ENCODE measurements around the gene CHD6. TPM values are rescaled to one million over a fixed set of nuclear protein-coding genes. Genes with fewer than 3 reads are reported as not detected.
"Not testable (repeated sequence)": the region's sequence is repeated elsewhere in the genome, so short reads cannot be mapped to it uniquely, and the experiment has no call there.

CHD6 gene
- polyA plus RNA-seq, 1 donor, result 22.6 TPM

DNA sequence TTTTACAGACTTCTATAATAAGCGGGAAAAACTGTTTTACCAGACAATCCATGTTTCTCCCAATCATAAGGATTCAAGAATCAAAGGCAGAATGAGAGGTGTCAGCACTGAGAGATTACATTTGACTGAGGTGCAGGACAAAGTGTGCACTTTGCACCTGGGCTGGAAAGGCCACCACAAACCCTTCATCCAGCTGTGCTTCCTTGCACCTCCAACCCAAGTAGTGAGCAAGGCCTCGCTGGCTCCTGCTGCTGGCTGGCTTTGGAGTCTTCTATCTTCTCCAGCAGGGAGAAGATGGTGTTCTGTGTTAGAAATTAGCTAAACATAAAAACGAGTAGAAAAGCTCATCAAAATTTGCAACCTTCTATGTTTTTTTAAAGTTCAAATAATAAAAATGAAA lies 77.7 kb downstream of the CHD6 start:
- DNase-seq, result no peak

DNA sequence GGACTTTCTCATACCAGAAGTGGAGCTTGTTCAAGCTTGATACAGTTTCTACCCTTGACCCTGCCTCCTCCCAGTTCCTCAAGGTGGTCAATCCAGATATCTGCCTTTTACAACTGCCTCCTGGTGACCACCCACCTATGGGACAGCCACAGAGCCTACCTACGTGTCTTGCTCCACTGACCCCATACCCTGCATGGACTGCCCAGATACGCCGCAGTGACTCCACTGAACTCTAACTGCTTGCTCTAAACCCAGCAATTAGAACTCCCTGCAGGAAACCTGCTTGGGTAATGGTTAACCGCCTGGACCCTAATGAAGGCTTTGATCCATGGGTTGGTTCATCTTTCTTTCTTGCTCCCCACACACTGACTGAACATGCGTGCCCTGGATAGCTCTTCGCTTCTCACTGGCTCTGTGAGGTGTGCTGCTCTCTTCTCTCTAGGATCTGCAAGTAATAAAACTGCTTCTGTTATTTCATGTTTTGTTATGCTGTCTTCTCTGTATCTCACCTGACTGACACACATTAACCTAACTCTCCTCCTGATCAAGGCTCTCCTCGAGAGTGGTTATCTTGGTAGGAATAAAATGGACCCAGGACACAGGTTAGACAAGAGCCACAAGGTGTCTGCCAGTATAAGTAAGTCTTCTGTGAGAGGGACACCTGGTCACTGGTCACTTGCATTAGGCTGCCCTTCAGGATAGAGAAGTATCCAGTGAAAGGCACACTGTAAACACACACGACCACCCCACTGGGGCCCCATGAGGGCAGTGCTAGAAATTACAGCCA lies 79.2 kb downstream of the CHD6 start:
- no peak for DNase-seq

DNA sequence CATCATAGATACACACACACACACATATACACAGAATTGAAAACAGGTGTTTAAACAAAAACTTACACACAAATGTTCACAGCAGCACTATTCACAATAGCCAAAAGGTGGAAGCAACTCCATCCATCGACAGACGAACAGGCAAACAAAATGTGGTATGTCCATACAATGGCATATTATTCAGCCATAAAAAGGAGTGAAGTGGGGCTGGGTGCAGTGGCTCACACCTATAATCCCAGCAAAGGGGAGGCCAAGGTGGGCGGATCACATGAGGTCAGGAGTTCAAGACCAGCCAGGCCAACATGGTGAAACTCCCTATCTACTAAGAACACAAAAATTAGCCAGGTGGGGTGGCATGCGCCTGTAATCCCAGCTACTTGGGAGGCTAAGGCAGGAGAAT lies 80.3 kb downstream of the CHD6 start:
- no peak for DNase-seq

DNA sequence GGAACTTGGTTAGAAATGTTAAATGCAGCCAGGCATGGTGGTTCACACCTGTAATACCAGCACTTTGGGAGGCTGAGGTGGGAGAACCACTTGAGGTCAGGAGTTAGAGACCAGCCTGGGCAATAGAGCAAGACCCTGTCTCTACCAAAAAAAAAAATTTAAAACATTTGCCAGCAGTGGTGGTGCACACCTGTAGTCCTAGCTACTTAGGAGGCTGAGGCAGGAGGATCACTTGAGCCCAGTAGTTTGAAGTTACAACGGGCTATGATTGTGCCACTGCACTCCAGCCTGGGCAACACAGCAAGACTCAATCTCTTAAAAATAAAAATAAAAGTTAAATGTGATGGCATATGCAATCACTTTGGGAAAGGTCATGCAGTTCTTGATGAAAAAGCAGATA lies 82.6 kb downstream of the CHD6 start:
- not testable (repeated sequence) for DNase-seq

DNA sequence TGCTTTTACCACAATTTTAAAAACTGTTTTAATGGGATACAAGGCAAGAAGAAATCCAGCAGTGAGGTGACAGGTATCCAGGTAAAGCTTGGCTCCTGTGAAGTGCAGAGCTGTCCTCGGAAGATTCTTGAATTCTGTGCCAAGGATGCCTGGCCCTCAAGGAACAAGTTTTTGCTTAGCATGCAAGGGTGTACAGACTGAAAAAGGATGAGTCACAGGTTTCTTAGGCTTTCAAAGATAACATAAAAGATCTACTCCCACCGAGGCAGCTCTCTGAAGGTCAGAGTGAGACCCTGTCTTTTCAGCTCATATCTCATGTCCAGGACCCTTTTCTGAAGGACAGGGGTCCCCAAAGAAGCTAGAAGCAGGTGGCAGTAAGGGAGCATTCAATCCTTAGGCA lies 83.3 kb downstream of the CHD6 start:
- no peak for DNase-seq

DNA sequence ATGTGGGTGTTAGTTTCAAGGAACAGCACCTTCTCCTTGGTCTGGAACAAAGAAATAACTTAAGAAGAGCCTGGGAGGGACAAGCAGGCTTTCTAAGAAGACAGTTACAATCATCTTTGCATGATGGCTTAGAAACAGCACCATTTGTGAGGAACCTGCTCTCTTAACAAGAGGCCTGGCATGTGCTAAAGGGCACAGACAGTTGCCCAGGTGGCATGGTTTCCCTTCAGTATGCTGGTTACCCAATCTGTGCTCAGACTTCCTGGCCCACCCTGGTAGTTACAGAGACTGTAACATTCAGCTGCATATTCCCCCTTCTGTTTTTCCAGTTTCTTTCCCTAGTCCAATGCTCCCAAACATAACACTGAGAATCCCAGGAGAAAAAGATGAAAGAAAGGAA lies 84.0 kb downstream of the CHD6 start:
- no peak for DNase-seq

DNA sequence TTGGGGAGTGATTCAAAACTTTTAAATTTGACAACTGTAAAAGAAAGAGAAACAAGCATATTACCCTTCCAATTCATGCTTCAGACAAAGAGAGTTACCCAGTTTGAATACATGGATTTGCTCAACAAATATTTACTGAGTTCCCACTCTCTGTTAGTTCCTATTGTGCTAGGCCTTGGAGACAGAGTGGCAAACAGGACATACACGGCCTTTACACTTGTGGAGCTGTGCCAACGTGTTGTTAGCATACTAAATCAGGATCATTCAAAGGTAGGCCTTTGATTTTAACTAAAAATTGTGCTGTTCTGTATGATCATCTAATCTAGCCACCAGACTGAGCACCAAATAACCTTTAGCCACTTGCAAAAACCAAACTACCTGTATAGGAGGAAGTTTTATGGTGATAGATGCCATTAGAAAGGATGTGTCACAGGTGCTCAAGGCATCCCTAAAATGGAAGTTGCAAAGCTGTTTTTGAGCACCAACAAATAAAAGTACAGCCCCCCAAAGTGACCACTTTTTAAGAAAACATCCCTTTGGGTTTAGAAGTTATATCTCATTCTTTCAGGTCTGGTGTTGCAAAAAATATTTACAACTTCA lies 84.5 kb downstream of the CHD6 start:
- no peak for DNase-seq

DNA sequence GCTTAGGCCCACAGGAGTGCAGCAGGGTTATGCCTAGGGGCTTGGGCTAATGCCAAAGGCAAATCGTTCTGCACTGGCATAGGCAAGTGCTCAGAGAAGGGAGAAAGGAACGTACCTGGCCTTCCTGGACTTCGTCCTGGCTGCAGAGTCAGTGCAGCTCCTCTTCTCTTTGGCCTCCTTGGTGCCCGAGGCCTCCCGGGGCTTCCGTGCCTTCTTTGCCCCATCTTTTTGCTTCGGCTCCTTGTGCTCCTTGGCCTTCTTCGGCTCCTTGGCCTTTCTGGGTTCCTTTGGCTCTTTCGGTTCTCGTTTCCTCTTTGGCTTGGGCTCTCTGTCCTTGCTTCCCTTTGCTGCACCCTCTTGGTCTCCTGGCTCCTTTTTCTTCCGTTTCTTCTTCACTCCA lies 85.2 kb downstream of the CHD6 start:
- no peak for DNase-seq

DNA sequence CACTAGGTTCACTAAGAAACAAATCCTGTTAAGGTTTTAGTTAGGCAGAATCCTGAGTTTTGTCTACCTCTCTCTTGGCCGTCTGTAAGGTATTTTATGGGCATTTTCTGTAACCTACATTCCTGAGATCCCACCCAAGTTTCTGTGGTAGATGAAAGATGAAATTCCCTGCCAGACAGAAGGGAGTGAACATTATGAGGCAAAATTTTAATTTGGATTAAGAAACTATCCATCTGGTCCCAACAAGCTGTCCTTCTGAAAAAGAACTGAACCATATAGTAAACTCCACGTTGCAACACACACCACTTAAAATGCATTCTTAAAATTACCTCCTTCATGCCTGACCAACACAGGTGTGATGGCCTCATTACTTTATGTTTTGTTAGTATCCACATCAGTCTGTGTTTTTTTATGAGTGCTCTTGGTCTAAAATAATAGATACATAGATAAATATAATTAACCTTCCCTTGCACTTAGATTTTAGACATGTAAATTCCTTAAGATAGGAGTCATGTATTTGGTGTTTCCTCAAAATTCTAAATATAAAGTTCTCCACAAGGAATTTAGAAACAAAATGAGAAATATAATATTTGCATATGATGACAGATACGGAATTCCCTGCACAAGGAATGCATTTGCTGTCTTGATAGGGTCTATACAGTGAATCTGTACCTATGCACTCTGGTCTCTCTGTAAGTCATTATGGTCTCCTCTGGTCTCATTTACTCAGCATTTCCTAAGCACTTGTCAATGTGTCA lies 86.5 kb downstream of the CHD6 start:
- no peak for DNase-seq

DNA sequence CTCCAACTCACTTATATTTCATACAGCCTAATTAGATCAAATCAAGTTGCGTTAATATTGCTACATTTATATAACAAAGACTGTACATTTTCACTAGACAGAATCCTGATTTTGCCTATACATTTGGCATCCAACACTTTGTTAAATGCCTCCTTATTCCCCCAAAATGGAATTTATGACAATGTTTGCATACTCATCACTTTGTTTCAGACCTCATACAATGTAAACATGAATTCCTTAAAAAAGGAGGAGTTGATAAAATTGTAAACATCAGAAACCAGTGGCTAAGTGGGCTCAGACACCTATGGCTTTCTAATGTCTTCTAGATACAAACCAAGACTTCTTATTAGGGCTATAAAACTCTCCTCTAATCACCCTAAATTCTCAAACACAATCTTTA lies 87.3 kb downstream of the CHD6 start:
- DNase-seq, result no peak

DNA sequence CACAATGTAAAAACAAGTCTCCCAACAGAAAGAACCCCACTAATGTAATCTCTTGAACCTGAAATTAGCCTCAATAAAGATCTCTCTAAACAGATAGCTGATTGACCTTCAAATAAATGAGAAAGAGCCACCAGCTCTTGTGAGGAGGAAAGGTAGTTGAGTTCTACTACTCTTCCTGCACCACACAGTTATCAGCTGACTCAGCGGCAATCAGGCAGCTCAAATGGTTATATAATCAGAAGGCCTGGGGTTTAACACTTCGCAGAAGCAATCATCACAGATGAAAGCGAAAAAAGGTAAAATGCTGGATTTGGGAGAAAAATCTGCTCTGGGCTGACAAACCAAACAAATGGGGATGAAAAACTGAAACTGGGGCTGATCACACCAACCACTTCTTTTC lies 91.8 kb downstream of the CHD6 start:
- no peak for DNase-seq

DNA sequence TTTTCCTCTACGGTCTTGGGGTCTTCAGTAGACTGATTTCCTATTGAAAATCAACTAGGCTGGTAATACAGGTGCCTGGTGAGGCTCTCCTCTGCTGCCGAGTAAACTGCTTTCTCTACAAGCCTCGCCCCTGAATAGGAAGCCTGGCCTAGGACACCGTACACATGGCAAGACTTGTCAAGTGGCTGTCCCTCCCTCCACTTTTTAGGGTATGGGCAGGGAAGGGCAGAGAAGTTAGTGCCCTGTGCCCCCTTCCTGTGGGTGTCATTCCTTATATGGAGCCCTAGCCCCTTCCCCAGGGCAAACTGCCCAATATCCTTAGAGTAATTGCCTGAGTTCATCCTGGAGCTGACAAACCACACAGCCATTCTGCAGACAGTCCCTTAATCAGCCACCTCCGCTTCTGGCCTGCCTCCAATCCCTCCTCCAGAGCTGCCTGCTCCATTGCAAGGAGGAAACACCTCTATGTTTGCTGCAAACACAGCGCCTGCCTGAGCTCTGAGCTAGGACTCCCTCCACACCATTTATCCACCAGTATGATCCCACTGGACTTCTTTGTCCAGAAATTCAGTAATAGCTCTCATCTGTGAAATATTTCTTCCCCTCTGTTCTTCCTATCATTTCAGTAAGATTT lies 93.1 kb downstream of the CHD6 start:
- DNase-seq, result peak; percentile 38

DNA sequence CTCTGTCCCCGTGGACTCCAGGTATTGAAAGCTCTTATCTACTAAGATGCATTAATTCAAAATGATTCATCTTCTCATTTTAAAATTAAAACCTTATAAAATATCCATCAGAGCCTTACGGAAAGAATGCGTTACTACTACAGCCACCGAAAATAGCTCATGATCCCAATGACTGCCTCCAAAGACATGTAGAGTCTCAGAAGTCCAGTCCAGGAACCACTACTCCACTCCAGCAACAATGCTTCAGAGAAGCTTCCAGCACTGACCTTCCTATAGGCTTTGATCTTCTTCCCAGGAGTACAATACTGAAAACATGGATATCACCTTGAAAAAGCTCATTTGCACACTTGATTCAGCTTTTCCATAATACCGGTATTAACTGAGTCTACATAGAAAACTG lies 94.3 kb downstream of the CHD6 start:
- no peak for DNase-seq

DNA sequence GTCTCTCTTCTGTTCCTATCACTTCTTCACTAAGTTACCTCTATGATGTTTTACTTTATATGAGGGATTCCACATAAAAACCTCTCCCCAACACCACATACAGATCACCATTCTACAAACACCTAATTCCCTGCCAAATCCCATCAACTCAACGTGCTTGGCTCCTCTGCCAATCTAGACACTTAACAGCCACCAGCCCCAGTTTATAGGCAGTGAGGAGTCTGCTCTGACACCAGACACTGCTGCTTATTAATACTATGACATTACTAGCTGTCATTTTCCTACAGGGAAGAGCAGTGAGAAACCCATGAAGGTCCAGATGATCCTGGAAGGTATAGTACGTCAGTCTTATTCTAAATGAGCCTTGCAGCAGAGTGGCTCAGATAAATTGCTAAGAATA lies 104.3 kb downstream of the CHD6 start:
- no peak for DNase-seq

DNA sequence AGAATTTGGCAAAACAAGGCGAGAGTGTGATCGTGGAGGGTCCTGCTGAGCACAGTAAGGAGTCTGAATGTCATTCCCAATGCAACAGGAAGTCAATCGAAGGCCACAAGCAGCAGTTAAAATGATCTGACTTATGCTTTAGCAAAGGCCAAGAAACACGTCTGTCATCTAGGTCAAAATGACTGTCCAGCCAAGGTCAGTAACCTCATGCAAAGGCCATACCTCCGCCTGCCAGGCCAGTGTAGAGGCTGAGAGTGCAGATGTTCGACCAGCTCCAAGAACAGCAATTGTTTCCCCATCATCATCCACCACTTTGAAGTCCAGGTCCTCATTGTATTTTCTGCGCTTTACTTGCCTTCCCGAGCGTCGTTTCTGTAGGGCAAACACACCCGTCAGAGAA lies 105.6 kb downstream of the CHD6 start:
- no peak for DNase-seq

DNA sequence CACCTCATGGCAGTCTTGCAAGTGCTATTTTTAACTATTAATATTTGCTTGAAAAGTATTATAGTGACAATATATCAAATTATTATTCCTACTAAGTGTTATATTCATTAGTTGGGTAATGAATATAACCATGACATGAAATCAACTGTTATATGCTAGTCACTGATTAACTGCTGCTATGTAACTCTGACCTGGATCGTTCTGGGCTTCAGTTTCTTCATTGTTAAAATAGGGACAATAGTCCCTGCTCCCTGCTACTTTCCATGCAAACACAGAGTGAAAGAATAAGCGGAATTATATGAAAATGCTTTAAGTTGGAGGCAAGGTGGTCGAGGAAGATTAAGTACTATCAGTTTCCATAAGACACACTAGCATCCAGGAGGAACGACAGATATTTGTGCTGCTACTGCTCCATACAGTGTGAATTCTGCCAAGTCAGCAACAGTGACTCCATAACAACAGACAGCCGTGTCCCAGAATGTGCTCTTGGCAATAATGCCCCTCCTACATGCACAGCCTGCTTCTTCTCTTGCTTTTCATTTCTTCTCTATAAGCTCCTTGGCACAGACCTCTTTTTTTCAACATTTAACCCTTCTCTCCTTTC lies 107.2 kb downstream of the CHD6 start:
- no peak for DNase-seq

DNA sequence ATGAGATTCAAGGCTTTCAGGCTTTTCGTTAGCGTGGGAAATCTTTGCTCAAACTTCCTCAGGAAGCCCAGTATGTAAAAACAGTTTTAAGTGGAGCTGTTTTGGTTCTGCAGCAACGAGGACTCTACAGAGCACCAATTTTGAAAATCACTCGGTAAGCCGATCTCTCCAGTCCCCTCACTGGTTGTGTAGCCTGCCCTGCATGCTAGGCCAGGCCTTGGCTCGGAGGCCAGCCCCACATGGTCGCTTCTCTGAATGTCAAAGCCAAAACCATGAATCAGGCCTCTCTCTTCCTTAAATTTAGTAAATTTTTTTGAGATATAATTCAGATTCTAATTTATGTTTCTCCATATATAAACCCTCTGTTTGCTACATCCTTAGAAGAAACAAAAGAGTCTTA lies 108.0 kb downstream of the CHD6 start:
- no peak for DNase-seq

DNA sequence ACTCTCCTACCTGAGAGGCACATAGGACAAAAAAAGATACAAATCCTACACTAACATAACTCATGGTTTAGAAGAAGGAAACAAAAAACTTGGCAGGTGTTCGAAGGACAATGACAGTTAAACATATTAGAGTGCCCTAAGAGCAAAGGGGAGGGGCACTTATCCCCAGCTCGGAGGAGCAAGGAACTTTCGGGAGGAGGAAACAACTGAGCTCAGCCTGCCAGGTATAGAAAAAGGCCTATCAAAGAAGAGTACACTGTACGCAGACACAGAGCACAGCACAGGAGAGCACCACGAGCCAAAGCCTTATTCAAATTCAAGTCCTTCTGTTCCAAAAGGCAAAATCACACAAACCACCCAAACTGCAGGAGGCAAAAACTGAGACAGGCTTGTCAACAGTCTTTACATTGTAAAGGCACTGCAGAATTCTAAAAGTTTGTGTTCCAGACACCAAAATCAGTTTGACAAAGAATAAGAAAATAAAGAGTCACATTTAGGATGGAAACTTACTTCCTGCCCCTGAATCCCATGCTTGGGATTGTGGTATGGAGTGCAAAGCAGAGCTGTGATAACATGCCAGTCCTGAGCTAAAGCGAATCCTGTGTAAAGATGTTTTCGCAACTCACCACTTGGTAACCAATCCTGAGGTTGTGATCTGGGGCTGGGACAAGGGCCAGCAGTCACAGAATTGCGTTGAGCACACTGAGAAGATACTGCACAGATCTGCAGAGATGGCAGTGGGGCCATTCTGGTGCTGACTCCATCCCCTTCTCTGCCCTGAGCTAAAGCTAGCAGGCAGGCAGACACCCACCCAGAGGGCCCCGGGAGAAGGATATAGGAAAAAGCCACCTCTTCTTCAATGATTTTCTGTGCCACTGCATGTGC lies 108.6 kb downstream of the CHD6 start:
- no peak for DNase-seq

DNA sequence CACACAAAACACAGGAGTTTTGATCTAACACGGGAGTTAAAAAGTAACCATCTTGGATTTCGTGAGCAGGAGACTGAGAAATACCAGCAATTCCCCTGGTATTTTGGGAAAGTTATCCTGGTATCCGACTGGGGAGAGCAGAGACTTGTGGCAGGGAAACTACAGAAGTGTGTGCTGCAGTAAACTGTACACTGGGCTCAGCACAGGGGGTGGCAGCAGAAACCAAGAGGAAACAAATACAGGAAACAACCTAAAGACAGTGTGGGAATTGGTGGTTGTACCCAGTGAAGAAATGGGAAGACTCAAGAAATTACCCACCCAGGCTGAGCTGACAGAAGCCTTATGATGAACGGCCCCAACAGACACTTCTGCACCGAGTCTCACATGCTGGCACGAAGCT lies 109.8 kb downstream of the CHD6 start:
- DNase-seq, result no peak

DNA sequence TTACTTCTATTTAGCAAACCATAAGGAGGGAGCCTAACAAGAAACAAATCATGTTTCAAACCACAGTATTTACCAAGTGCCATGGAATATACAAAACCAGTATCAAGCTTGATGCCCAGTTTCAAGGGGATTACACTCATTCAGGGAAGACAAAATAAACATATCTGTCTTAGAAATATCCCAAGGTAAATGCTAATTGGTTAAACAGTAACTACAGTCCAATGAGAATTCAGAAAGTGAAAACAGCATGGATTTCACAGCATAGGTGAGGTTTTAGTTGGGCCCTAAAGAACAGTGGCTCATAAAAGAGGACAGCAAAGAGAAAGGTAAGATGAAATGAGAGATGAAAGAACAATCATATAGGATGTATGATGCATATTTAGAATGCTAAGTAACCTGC lies 110.3 kb downstream of the CHD6 start:
- no peak for DNase-seq

DNA sequence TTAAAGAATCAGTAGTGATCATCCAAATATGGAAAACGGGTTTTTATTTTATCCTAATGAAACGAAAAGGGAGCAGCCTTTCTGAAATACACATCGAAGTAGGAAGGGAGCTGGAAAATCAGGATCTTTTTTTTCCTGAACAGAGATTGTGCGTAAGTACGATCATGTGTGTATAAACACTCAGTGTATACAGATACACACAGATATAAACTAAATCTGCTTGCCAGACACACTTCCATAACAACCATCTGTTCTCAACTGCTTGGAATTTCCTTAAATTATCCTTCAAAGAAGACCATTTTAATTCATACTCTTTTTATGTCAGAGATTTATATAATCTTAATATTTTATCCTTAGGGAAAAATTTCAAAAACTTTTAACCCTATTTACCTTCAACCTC lies 110.7 kb downstream of the CHD6 start:
- no peak for DNase-seq

All from hindlimb muscle (tissue), 1 donor.